GM21576 (cell line): Measurements from ENCODE around the gene ANKRD6.

Experiments used
- ATAC-seq: cut with Tn5 transposase; IDR thresholded peaks from one replicate; pipeline ENCODE4 v1.9.1; 2021; ENCODE audit warnings: mild to moderate bottlenecking, moderate library complexity; ENCODE audit not compliant: unreplicated experiment

The ANKRD6 gene

GRCh38 chr6:89555806-89556205, 122.9 kb downstream of the ANKRD6 start:
- ATAC-seq, result no peak

GRCh38 chr6:89559487-89559886, 126.5 kb downstream of the ANKRD6 start:
- ATAC-seq, result no peak

GRCh38 chr6:89562093-89562973, 129.4 kb downstream of the ANKRD6 start:
- no peak for ATAC-seq

- ATAC-seq, result no peak
These were observed 130.9 kb downstream of the ANKRD6 start for GRCh38 chr6:89563866-89564265.

- no peak for ATAC-seq
These were observed 131.9 kb downstream of the ANKRD6 start for GRCh38 chr6:89564752-89565427.

- ATAC-seq, result no peak
These were observed 133.3 kb downstream of the ANKRD6 start for GRCh38 chr6:89566008-89566800.

GRCh38 chr6:89566930-89567629, 134.1 kb downstream of the ANKRD6 start:
- no peak for ATAC-seq

GRCh38 chr6:89567630-89568390, 134.9 kb downstream of the ANKRD6 start:
- ATAC-seq, result no peak

GRCh38 chr6:89574910-89575561, 142.1 kb downstream of the ANKRD6 start:
- ATAC-seq, result no peak

- ATAC-seq, result no peak
These were observed 142.6 kb downstream of the ANKRD6 start for GRCh38 chr6:89575562-89575960.

- ATAC-seq, result no peak
These were observed 148.2 kb downstream of the ANKRD6 start for GRCh38 chr6:89580997-89581666.

- no peak for ATAC-seq
These were observed 148.7 kb downstream of the ANKRD6 start for GRCh38 chr6:89581689-89582088.

- ATAC-seq, result no peak
These were observed 149.8 kb downstream of the ANKRD6 start for GRCh38 chr6:89582669-89583325.

- ATAC-seq, result no peak
These were observed 150.6 kb downstream of the ANKRD6 start for GRCh38 chr6:89583559-89583958.

GRCh38 chr6:89584539-89584938, 151.6 kb downstream of the ANKRD6 start:
- no peak for ATAC-seq

GRCh38 chr6:89585154-89585553, 152.2 kb downstream of the ANKRD6 start:
- ATAC-seq, result no peak

GRCh38 chr6:89589297-89590025, 156.5 kb downstream of the ANKRD6 start:
- no peak for ATAC-seq

GRCh38 chr6:89590133-89590532, 157.2 kb downstream of the ANKRD6 start:
- ATAC-seq, result no peak
